ENCODE data around the gene GPD2. TPM values are rescaled to one million over a fixed set of nuclear protein-coding genes. Genes with fewer than 3 reads are reported as not detected.

The GPD2 gene
- total RNA-seq, 2 donors from 2014 or later: 26.6 to 95.3 TPM

DNA sequence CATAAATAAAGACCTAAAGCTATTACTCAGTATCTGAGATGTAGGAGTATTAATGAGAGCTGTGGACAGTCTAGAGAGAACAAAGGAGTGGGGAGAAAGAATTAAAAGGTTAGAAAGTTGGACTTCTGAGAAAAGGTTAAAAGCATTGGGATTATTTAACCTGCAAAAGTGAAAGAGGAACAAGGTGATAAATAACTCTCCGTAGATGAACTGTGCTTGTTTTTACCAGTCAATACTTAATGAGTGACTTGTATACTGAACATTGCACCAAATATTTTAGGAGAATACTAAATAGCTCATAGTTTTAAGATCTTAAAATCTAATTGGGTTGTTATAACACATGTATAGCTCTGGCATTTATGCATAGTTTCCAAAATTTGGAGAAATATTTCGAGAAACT lies 137.5 kb downstream of the GPD2 start:
- no peaks in the 10 kb centered on the region for H3K4me1 ChIP-seq (replicated peaks)
- intact Hi-C loops (cut with DNase I): loop anchor here (10.0 kb wide), 1 partner anchor 139 kb away; the partner anchor contains the start of gene GPD2
- no peaks in the 10 kb centered on the region for H3K9me3 ChIP-seq
- DNase-seq (ENCODE audit: low spot score): no peak
- TF ChIP-seq POLR2A (IDR thresholded peaks at IDR 0.05): no peak
- TF ChIP-seq, protein P1, sequence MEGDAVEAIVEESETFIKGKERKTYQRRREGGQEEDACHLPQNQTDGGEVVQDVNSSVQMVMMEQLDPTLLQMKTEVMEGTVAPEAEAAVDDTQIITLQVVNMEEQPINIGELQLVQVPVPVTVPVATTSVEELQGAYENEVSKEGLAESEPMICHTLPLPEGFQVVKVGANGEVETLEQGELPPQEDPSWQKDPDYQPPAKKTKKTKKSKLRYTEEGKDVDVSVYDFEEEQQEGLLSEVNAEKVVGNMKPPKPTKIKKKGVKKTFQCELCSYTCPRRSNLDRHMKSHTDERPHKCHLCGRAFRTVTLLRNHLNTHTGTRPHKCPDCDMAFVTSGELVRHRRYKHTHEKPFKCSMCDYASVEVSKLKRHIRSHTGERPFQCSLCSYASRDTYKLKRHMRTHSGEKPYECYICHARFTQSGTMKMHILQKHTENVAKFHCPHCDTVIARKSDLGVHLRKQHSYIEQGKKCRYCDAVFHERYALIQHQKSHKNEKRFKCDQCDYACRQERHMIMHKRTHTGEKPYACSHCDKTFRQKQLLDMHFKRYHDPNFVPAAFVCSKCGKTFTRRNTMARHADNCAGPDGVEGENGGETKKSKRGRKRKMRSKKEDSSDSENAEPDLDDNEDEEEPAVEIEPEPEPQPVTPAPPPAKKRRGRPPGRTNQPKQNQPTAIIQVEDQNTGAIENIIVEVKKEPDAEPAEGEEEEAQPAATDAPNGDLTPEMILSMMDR (IDR thresholded peaks at IDR 0.05): no peak
- TF ChIP-seq POLR2AphosphoS5 (IDR thresholded peaks at IDR 0.05): no peak
- no peak overlapping the region for H3K27ac ChIP-seq
- no peak overlapping the region for H3K4me3 ChIP-seq
- no peaks in the 10 kb centered on the region for H3K36me3 ChIP-seq
- WGBS: 92% methylated on average over 2 of the region's 2 CpGs
- H3K27me3 ChIP-seq (replicated peaks; ENCODE audit: insufficient read depth): no peaks in the 10 kb centered on the region

DNA sequence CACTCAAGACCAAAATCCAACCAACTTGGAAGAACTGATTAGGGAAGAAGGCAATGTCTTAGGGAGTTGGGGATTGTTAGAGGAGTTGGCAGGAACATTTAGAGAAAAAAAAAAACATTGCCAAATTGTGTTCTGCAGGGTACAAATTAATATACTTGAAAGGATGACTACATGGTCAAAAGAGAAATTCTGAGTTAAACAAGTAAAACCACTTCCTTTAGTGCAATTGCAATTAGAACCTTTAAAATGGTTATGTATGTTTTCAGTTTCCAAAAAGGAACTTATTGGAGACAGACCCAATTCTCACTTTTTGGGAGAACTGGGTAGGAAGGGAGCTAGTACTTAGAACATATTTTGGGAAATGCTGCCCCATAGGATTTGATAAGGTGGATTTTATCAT lies 137.9 kb downstream of the GPD2 start:
- intact Hi-C loops (cut with DNase I): loop anchor here (10.0 kb wide), 1 partner anchor 139 kb away; the partner anchor contains the start of gene GPD2
- no peaks in the 10 kb centered on the region for H3K4me1 ChIP-seq (replicated peaks)
- H3K36me3 ChIP-seq: no peaks in the 10 kb centered on the region
- no peak overlapping the region for H3K27ac ChIP-seq
- H3K4me3 ChIP-seq: no peak overlapping the region
- TF ChIP-seq POLR2AphosphoS5 (IDR thresholded peaks at IDR 0.05): no peak
- TF ChIP-seq, protein P1 (IDR thresholded peaks at IDR 0.05): no peak
- no peak for TF ChIP-seq POLR2A (IDR thresholded peaks at IDR 0.05)
- DNase-seq (ENCODE audit: low spot score): no peak
- H3K27me3 ChIP-seq (replicated peaks; ENCODE audit: insufficient read depth): no peaks in the 10 kb centered on the region
- no peaks in the 10 kb centered on the region for H3K9me3 ChIP-seq

DNA sequence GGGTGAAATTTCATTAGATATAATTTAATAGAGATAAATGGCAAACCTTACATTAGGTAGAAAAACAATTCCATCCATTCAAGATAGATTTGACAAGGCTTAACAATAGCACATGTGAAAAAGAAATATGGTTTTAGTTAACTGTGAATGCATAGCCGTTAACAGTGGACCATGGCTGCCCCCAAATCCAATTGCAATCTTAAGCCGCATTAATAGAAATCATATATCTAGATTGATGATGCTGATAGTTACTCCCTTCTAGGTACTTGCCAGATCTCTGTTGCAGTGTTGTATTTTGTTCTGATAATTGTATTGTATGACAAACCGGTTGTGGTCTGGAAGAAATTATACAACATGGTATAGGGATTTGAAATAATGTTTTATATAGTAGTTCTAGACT lies 139.8 kb downstream of the GPD2 start:
- Histone ChIP-seq H3K4me1 (replicated peaks) (no peaks in the 10 kb centered on the region), H3K4me3 (no peak overlapping the region), H3K36me3 (no peaks in the 10 kb centered on the region), H3K27me3 (replicated peaks; ENCODE audit: insufficient read depth) (no peaks in the 10 kb centered on the region), H3K9me3 (no peaks in the 10 kb centered on the region), H3K27ac (no peak overlapping the region)
- intact Hi-C loops (cut with DNase I): loop anchor here (10.0 kb wide), 1 partner anchor 141 kb away; the partner anchor contains the start of gene GPD2
- TF ChIP-seq POLR2AphosphoS5 (IDR thresholded peaks at IDR 0.05) (no peak), POLR2A (IDR thresholded peaks at IDR 0.05) (no peak)
- TF ChIP-seq, protein P1 (IDR thresholded peaks at IDR 0.05): no peak
- WGBS: 33% methylated on average over 3 of the region's 3 CpGs
- no peak for DNase-seq (ENCODE audit: low spot score)

DNA sequence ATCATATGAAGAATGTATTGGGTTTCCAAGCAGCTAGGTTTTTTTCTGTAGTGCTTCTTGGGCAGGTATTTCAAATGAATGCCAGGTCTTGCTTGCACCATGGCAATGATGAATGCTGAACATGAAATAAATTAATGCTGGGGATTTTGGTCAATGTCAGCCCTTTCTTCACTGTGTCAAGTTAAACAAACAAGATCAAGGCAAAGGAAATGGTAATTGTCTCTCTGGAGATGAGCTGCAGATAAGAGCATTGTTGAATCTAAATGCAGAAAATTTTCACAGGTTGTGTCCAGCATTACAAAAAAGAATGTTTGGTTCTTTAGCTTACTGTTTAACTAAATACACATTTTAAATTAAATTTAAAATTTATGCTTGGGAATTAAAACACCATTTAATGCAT lies 144.3 kb downstream of the GPD2 start:
- intact Hi-C loops (cut with DNase I): no loop called here

DNA sequence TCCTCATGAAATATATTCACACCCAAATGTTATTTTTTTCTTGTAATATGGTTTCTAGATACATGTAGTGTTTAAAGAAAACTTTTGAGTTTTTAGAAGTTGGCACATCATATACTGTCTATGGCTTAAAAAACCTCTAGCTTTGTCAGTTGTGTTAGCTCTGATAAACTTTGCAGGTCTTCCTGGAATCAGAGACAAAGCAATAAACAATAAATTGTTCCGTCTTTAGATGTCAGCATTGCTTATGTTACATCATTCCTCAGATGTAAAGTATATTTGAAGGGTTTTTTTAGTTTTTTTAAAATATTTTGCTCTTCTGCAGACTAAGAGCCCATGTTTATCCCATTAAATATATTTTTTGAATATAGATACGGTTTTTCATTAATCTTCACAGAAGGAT lies 145.1 kb downstream of the GPD2 start:
- WGBS: 85% methylated on average over 2 of the region's 2 CpGs
- intact Hi-C loops (cut with DNase I): no loop called here
- Histone ChIP-seq H3K36me3 (no peaks in the 10 kb centered on the region), H3K4me1 (replicated peaks) (no peaks in the 10 kb centered on the region), H3K27me3 (replicated peaks; ENCODE audit: insufficient read depth) (no peaks in the 10 kb centered on the region), H3K4me3 (no peak overlapping the region), H3K27ac (no peak overlapping the region), H3K9me3 (no peaks in the 10 kb centered on the region)
- no peak for DNase-seq (ENCODE audit: low spot score)
- no peak for TF ChIP-seq POLR2A (IDR thresholded peaks at IDR 0.05)
- no peak for TF ChIP-seq POLR2AphosphoS5 (IDR thresholded peaks at IDR 0.05)
- TF ChIP-seq, protein P1 (IDR thresholded peaks at IDR 0.05): no peak

More for the DNA sequence above, 144.3 kb downstream of the GPD2 start:
- Histone ChIP-seq H3K4me1 (replicated peaks) (no peaks in the 10 kb centered on the region), H3K27me3 (replicated peaks; ENCODE audit: insufficient read depth) (no peaks in the 10 kb centered on the region), H3K4me3 (no peak overlapping the region), H3K9me3 (no peaks in the 10 kb centered on the region), H3K27ac (no peak overlapping the region), H3K36me3 (no peaks in the 10 kb centered on the region)
- TF ChIP-seq, protein P1 (IDR thresholded peaks at IDR 0.05): no peak
- TF ChIP-seq POLR2A (IDR thresholded peaks at IDR 0.05): no peak
- no peak for TF ChIP-seq POLR2AphosphoS5 (IDR thresholded peaks at IDR 0.05)
- no peak for DNase-seq (ENCODE audit: low spot score)

Measured in prostate gland (tissue), 2 donors.